GM21423 (cell line): ENCODE results near the gene SMLR1.

Experiments used
- ATAC-seq: cut with Tn5 transposase; IDR thresholded peaks from one replicate; pipeline ENCODE4 v1.9.1; 2021; ENCODE audit warnings: mild to moderate bottlenecking, moderate library complexity; ENCODE audit not compliant: unreplicated experiment

The SMLR1 gene

GRCh38 chr6:130849594-130849993 lies 22.4 kb downstream of the SMLR1 start:
- no peak for ATAC-seq

DNA sequence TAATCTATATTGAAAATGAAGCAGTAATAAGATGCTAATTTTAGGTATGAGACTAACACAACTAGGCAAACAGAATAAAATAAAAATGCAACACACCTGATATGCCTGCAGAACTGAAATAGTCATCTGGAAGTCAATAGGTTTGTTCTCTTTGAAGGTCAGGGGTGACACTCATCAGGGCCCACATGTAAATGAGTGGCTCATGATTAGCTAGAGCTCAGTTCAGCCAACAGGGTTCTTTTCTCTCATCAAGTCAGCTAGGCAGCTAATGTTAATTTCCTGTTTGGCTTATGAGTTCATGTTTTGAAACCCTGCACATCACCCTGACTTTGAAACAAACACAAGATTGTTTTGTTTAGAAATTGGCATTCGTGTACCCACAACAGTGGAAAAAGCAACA lies 23.8 kb downstream of the SMLR1 start:
- no peak for ATAC-seq

GRCh38 chr6:130852844-130853554 lies 25.8 kb downstream of the SMLR1 start:
- no peak for ATAC-seq

DNA sequence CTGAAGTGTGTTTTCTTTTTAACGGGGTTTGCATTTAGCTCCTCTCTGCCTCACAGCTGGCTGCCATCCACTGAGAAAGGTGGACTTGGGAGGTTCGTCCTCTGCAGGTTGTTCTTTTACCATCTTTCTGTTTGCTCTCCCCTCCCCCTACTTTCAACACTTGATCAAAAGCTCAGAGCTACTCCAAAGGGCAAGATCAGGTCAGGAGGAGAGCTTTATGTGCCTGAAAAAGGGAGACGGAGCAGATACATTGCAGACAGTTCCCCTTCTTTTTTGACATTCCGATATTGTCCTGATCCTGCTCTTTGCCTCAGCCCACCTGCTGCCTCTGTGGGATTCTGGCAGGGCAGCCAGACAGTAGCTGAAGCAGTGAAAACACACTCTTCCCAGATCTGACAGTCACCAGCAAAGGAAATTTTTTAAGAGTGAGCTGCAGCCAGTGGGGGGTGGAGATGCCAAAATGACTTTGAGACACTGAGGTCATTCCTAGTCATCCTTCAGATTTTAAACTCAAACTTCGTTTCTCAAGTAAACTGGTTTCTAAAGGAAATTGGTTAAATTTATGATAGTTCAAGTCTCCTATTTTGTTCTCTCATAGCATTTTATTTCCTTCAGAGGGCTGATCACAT lies 26.5 kb downstream of the SMLR1 start:
- ATAC-seq = no peak

GRCh38 chr6:130858054-130858453 lies 30.8 kb downstream of the SMLR1 start:
- ATAC-seq = no peak

DNA sequence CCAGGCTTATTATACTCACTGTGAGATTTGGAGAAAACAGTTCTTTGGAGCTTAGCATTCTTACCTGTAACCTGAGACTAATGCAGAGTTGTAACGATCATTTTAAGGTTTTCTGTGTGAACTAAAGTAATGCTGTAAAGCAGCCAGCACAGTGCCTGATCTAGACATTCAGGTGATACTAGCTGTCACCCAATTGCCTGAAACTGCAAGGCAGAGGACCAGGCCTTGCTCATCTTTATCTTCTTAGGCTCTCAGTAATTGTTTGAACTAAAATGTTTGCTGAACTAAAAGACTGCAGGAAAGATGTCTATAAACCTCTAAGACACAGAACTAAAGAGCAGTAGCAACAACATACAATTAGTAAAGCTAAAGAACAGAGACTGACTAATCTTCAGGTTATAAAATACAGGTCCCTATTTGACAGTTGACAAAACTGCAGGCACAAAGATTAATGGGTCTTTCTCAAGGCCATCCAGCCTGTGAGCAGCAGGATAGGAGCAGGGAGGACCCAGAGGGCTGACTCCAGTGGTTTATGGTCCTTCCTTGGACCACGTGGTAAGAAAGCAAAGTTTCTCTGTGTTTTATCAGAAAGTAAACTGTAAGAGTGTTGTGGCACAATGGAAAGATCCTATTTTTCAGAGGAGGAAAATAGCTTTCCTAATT lies 31.4 kb downstream of the SMLR1 start:
- no peak for ATAC-seq

DNA sequence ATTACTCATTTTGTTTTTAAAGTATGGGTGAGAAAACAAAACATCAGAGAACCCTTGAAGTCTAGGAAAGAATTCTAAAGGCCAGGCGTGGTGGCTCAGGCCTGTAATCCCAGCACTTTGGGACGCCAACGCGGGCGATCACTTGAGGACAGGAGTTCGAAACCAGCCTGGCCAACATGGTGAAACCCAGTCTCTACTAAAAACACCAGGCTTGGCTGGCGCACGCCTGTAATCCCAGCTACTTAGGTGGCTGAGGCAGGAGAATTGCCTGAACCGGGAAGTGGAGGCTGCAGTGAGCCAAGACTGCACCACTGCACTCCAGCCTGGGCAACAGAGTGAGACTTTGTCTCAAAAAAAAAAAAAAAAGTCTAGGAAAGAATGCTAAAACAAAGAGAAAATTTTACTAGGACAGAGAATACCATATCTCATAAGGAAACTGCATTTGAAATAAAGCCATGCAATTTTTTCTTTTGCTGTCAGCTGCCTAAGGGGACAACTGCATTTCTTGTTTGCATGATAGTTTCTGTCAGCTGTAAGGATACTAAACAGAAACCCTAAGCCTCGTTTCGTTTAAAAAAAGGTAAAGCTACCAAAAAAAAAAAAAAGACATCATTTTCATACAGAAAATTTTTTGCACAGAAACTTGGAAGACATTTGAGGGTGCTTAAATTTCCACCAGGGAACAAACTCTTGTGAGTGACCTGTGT lies 32.1 kb downstream of the SMLR1 start:
- ATAC-seq = no peak

DNA sequence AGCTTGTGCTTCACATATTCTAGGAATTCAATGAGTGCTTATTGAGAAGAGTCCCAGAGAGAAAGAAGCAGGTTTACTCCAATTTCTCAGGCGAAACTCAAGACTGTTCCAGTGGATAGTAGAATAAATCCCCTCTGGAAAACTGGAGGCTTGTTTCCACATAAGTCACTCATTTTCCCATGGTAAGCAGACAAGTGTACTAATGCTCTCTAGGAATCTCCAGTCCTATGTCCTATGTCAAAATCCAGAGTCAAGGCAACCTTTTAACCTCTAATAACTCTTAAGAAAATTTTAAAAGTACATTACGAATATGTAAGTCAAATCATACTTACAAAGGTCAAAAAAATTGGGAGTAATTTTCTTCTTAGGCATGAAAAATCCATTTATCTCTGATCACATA lies 35.2 kb downstream of the SMLR1 start:
- no peak for ATAC-seq

DNA sequence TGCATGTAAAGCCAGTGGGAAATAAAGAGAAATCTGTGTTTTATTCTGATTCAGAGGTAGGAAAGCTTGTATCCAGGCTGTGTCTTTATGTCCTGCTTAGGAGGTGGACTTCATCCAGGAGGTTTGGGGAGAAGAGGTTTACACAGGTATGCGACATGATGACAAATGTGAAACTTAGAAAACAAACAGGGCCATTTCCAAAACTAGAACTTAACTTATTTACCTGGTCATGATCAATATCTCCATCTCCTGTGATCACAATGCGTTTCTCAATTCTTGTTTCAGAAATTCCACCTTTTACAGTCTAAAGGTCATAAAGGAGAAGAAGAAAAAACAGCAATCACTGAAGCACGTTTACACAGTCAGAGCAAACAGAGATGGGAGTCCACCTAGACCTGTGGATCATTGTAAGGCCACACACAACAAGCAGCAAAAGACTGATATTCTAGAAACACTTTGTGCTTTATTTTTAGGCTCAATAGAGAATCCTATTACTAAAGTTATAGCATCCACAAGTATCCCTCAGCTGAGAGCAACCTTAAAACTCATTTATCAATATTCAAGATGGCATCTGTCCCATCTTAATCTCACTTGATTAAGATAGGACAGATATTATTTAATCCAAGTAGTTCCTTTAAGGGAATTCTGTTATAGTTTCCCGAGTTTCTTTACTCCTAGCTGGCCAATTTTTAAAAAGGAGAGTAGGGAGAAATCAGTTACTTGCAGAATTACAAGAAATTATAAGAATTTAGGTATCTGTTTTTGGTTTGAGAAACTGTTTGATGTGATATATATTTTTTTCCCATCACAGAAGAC lies 36.4 kb downstream of the SMLR1 start:
- no peak for ATAC-seq

DNA sequence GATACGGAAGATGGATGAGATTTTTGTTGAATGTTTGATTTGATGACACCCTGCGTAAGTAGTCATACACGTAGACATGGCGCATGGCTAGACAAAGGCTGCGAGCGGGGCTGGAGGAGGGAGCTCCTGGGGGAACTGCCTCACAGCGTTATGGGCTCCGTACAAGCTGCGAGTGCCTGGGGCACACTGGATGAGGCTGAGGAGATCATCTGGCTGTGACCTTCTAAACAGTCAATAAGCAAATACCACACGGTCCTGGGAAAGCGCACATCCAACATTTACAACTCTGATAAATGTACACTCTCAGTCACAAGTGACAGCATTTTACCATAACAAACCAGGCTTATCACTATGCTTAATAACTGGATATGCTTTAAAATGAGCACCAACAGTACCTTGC lies 37.1 kb downstream of the SMLR1 start:
- no peak for ATAC-seq

DNA sequence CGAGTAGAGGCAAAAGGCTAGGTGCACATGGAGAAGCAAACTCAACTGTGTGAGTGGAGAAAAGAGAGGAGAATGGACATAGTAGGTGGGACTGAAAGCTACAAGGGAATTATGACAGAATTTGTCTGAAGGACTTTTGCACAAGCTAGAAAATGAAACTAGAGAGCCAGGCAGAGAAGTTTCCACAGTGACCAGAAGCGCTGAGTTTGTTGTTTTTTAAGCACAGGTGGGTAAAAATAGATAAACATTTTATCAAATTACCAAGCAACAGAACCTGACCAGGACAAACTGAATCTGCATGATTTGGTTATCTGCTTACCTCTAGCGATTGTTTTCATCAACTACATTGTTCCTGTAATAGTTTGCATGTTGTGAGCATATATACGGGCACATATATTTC lies 38.6 kb downstream of the SMLR1 start:
- no peak for ATAC-seq

- no peak for ATAC-seq
Observed at GRCh38 chr6:130869681-130870080, 42.5 kb downstream of the SMLR1 start.

DNA sequence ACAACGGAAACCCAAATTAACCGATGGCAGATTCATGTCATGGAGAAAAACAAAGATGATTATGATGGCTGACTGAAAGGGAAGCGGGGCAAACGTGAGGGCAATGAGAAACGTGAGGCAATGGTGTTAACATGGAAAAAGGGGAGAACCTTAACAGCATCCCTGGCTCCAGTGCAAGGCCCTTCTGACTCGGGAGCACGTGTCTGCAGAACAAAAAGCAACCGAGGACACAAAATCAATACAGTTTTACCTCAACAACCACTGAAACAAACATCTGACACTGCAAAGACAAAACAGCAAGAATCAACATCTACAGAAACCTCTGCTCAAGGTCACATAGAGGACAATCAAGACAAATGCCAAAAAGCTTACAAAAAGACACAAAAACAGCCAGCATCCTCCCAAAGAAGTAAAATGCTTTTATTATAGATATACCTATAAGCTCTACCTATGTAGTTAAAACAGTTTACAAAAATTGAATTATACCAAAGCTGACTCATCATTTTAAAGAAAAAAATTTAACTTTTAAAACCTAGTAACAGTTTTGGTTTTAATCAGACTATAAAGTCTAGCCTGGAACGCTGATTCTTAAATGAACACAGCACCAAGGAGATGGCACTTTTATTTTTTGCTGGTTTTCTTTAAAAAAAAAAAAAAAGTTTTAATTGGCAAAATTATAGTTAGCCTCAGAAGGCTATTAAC lies 43.1 kb downstream of the SMLR1 start:
- no peak for ATAC-seq

GRCh38 chr6:130872250-130873095 lies 45.3 kb downstream of the SMLR1 start:
- peak; percentile 73 for ATAC-seq

DNA sequence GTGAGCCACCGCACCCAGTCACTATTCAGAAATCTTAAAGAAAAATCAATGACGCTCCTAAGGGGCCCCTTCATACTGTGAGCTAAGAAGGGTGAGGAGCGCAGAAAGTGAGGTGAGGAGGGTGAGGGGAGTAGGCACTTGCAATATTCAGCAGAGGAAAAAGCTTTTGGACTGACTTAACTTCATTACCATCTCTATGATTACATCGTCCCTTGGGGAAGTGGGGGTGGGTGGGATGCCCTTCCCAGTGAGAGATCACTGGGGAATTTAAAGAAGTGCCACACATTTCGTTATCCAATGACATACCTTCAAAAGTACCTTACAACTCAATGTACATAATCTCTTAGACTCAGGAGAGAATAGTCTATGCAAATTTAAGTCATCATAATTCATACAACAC lies 46.5 kb downstream of the SMLR1 start:
- ATAC-seq = no peak

GRCh38 chr6:130879826-130880225 lies 52.6 kb downstream of the SMLR1 start:
- no peak for ATAC-seq

GRCh38 chr6:130882370-130882769 lies 55.2 kb downstream of the SMLR1 start:
- ATAC-seq = no peak

DNA sequence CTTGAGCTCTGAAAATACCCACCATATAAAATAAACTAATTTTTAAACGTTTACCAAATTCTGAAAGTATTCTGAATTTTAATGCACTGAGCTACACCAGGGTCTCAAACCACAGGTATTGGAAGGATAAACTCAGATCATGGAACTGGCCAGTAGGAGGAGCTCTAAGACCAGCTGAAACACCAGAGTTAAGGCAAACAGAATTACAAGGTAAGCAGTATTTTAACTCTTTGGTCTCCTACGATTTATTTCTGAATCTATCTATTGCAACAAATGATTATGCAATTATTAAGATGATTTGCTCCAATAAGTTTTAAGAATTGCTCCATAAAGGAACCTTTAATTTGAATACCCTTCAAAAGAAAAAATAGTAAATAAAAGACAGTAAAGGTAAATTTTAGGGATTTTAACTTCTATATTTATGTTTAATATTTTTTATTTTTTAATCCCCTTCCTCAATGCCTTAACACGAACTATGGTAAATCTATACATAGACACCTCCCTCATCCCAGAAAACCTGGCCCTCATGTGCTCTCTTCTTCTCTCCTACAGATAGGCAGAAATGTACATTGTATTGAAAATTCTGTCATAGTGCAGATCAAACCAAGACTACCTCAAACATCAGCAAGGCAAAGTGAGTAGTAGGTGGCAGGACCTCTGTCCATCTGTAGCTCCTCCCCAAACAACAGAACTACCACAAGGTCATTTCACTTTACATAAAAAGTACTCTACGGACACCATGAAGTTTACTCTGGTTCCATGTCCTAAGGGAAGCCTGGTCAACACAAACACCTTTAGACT lies 58.4 kb downstream of the SMLR1 start:
- peak; percentile 83 for ATAC-seq
